Ureter (tissue), 1 donor: Measurements from ENCODE around the gene DHRS11. TPM values are rescaled to one million over a fixed set of nuclear protein-coding genes. Genes with fewer than 3 reads are reported as not detected.

ENCODE experiments used
- DNase-seq: peaks from one replicate; pipeline ENCODE4 v3.0.0-alpha.2; 2020; ENCODE audit warnings: low spot score
- total RNA-seq: library from RNA; stranded (reverse); gene quantifications from one replicate; pipeline ENCODE4 v1.2.4, GENCODE V29; 2023
- donor health status: DM: yes; HTN: yes; CAD: no.

Gene DHRS11
- total RNA-seq, 1 donor from 2014 or later = 18.2 TPM

GRCh38 chr17:36614081-36614480 lies 22.4 kb downstream of the DHRS11 start:
- no peak for DNase-seq

GRCh38 chr17:36614933-36615332 lies 23.3 kb downstream of the DHRS11 start:
- DNase-seq = no peak

- no peak for DNase-seq
Observed at GRCh38 chr17:36616061-36617029, 24.7 kb downstream of the DHRS11 start.

GRCh38 chr17:36617773-36618172 lies 26.1 kb downstream of the DHRS11 start:
- DNase-seq = no peak

- DNase-seq = no peak
Observed at GRCh38 chr17:36623281-36623680, 31.6 kb downstream of the DHRS11 start.

GRCh38 chr17:36625188-36625587 lies 33.5 kb downstream of the DHRS11 start:
- no peak for DNase-seq

- no peak for DNase-seq
Observed at GRCh38 chr17:36627101-36627500, 35.4 kb downstream of the DHRS11 start.

- no peak for DNase-seq
Observed at GRCh38 chr17:36628576-36628975, 36.9 kb downstream of the DHRS11 start.

GRCh38 chr17:36629252-36629847 lies 37.7 kb downstream of the DHRS11 start:
- DNase-seq = peak; percentile 77

- no peak for DNase-seq
Observed at GRCh38 chr17:36629970-36630502, 38.4 kb downstream of the DHRS11 start.

- no peak for DNase-seq
Observed at GRCh38 chr17:36631022-36631421, 39.3 kb downstream of the DHRS11 start.

- no peak for DNase-seq
Observed at GRCh38 chr17:36632916-36633771, 41.5 kb downstream of the DHRS11 start.

GRCh38 chr17:36640346-36640745 lies 48.7 kb downstream of the DHRS11 start:
- DNase-seq = no peak

GRCh38 chr17:36640836-36641235 lies 49.2 kb downstream of the DHRS11 start:
- DNase-seq = no peak

GRCh38 chr17:36641331-36641876 lies 49.7 kb downstream of the DHRS11 start:
- DNase-seq = no peak

GRCh38 chr17:36641877-36642845 lies 50.5 kb downstream of the DHRS11 start:
- DNase-seq = no peak

GRCh38 chr17:36643086-36643685 lies 51.5 kb downstream of the DHRS11 start:
- no peak for DNase-seq

- no peak for DNase-seq
Observed at GRCh38 chr17:36645422-36645821, 53.7 kb downstream of the DHRS11 start.

GRCh38 chr17:36647636-36648035 lies 56.0 kb downstream of the DHRS11 start:
- no peak for DNase-seq
